H9 (cell line): ENCODE results near the gene RPS21. TPM values are rescaled to one million over a fixed set of nuclear protein-coding genes. Genes with fewer than 3 reads are reported as not detected.

ENCODE experiments used
- DNase-seq: peaks from one replicate; pipeline ENCODE4 v3.0.0-alpha.2; 2017
- H2AFZ ChIP-seq: one replicate; pipeline ENCODE4 v1.6.1; 2013; ENCODE audit warnings: mild to moderate bottlenecking, low read length, control low read depth, moderate library complexity
- H2AK5ac ChIP-seq: 2 replicates; pipeline ENCODE4 v1.6.1; 2013; ENCODE audit warnings: low read length, control low read depth, mixed read lengths; ENCODE audit not compliant: insufficient read length
- H2BK120ac ChIP-seq: one replicate; pipeline ENCODE4 v1.6.1; 2013; ENCODE audit warnings: low read depth, mild to moderate bottlenecking, low read length, control low read depth, inconsistent platforms; ENCODE audit not compliant: poor library complexity, severe bottlenecking
- H2BK12ac ChIP-seq: 2 replicates; pipeline ENCODE4 v1.6.1; 2013; ENCODE audit warnings: low read length, control low read depth, mixed read lengths, low read depth; ENCODE audit not compliant: insufficient read length
- H2BK15ac ChIP-seq: 2 replicates; pipeline ENCODE4 v1.6.1; 2013; ENCODE audit warnings: low read depth, low read length, control low read depth
- H2BK20ac ChIP-seq: one replicate; pipeline ENCODE4 v1.6.1; 2013; ENCODE audit warnings: low read depth, mild to moderate bottlenecking, low read length, control low read depth, inconsistent platforms; ENCODE audit not compliant: poor library complexity, severe bottlenecking
- H2BK5ac ChIP-seq: 2 replicates; pipeline ENCODE4 v1.6.1; 2013; ENCODE audit warnings: low read length, control low read depth, mixed read lengths; ENCODE audit not compliant: insufficient read length
- H3K14ac ChIP-seq: 2 replicates; pipeline ENCODE4 v1.6.1; 2013; ENCODE audit warnings: low read length, control low read depth; ENCODE audit not compliant: insufficient read depth
- H3K18ac ChIP-seq: 2 replicates; pipeline ENCODE4 v1.6.1; 2013; ENCODE audit warnings: low read depth, mild to moderate bottlenecking, mixed read lengths, low read length, control low read depth; ENCODE audit not compliant: insufficient read length
- H3K23ac ChIP-seq: 2 replicates; pipeline ENCODE4 v1.6.1; 2013; ENCODE audit warnings: low read length, control low read depth, mixed read lengths, low read depth; ENCODE audit not compliant: insufficient read length
- H3K23me2 ChIP-seq: 2 replicates; pipeline ENCODE4 v1.6.1; 2013; ENCODE audit warnings: low read depth, mild to moderate bottlenecking, mixed read lengths, low read length, control low read depth; ENCODE audit not compliant: insufficient read length, poor library complexity, severe bottlenecking
- H3K27ac ChIP-seq: 2 replicates; pipeline ENCODE4 v1.5.1; 2013; ENCODE audit warnings: low read length, control low read depth, mixed read lengths, low read depth; ENCODE audit not compliant: insufficient read length
- H3K27me3 ChIP-seq: 2 replicates; pipeline ENCODE4 v1.6.1; 2013; ENCODE audit warnings: low read length, control low read depth, inconsistent platforms; ENCODE audit not compliant: insufficient read depth
- H3K4ac ChIP-seq: 2 replicates; pipeline ENCODE4 v1.6.1; 2013; ENCODE audit warnings: low read depth, mild to moderate bottlenecking, control low read depth, inconsistent platforms, low read length, moderate library complexity
- H3K4me1 ChIP-seq: 2 replicates; pipeline ENCODE4 v1.6.1; 2013; ENCODE audit warnings: low read length, control low read depth, inconsistent platforms; ENCODE audit not compliant: insufficient read depth
- H3K4me2 ChIP-seq: 2 replicates; pipeline ENCODE4 v1.6.1; 2013; ENCODE audit warnings: low read length, control low read depth, mixed read lengths; ENCODE audit not compliant: insufficient read length, insufficient read depth
- H3K56ac ChIP-seq: 2 replicates; pipeline ENCODE4 v1.6.1; 2013; ENCODE audit warnings: low read depth, mild to moderate bottlenecking, mixed read lengths, low read length, control low read depth; ENCODE audit not compliant: insufficient read length
- H3K79me1 ChIP-seq: 2 replicates; pipeline ENCODE4 v1.6.1; 2013; ENCODE audit warnings: low read depth, mild to moderate bottlenecking, moderate library complexity, low read length, control low read depth, inconsistent platforms; ENCODE audit not compliant: insufficient read depth, poor library complexity, severe bottlenecking
- H3K79me2 ChIP-seq: 2 replicates; pipeline ENCODE4 v1.6.1; 2013; ENCODE audit warnings: low read length, control low read depth, inconsistent platforms; ENCODE audit not compliant: insufficient read depth
- H3K9ac ChIP-seq: 2 replicates; pipeline ENCODE4 v1.6.1; 2013; ENCODE audit warnings: low read length, control low read depth, mixed read lengths; ENCODE audit not compliant: insufficient read length; ENCODE audit errors: extremely low read depth
- H3K9me3 ChIP-seq: one replicate; pipeline ENCODE4 v1.6.1; 2013; ENCODE audit warnings: low read depth, low read length, inconsistent platforms; ENCODE audit not compliant: control insufficient read depth
- H3T11ph ChIP-seq: one replicate; pipeline ENCODE4 v1.6.1; 2013; ENCODE audit warnings: mild to moderate bottlenecking, low read length, control low read depth, inconsistent platforms
- H4K20me1 ChIP-seq: one replicate; pipeline ENCODE4 v1.6.1; 2013; ENCODE audit not compliant: control insufficient read depth, insufficient read length, insufficient read depth
- H4K5ac ChIP-seq: 2 replicates; pipeline ENCODE4 v1.6.1; 2013; ENCODE audit warnings: low read depth, mild to moderate bottlenecking, mixed read lengths, low read length, control low read depth; ENCODE audit not compliant: insufficient read length
- H4K8ac ChIP-seq: replicated peaks from 2 replicates; pipeline ENCODE4 v1.6.1; 2013; ENCODE audit warnings: low read length, control low read depth, mixed read lengths, low read depth; ENCODE audit not compliant: insufficient read length
- H4K91ac ChIP-seq: 2 replicates; pipeline ENCODE4 v1.6.1; 2013; ENCODE audit warnings: low read depth, mild to moderate bottlenecking, moderate library complexity, mixed read lengths, low read length, control low read depth; ENCODE audit not compliant: insufficient read length
- H3K27ac Mint-ChIP-seq, 3 experiments: 2 replicates in 2 of 3; 3 replicates in 1 of 3; pipeline ENCODE4 v1.8.0; 2020 to 2021; ENCODE audit warnings: mixed read lengths in 3 of 3, mild to moderate bottlenecking in 1 of 3, moderate library complexity in 1 of 3
- H3K27me3 Mint-ChIP-seq: 2 replicates; pipeline ENCODE4 v1.8.0; 2021; ENCODE audit warnings: low read depth, mild to moderate bottlenecking, moderate library complexity, mixed read lengths
- H3K36me3 Mint-ChIP-seq, 3 experiments: 2 replicates in 2 of 3; 3 replicates in 1 of 3; pipeline ENCODE4 v1.8.0; 2020 to 2021; ENCODE audit warnings: low read depth in 3 of 3, mixed read lengths in 3 of 3; ENCODE audit not compliant: insufficient read depth in 1 of 3
- H3K4me1 Mint-ChIP-seq, 2 experiments: 2 replicates each; pipeline ENCODE4 v1.8.0; 2020; ENCODE audit warnings: mixed read lengths in 2 of 2
- H3K4me3 Mint-ChIP-seq, 2 experiments: 2 replicates in 1 of 2; 3 replicates in 1 of 2; pipeline ENCODE4 v1.8.0; 2020 to 2021; ENCODE audit warnings: mild to moderate bottlenecking in 2 of 2, mixed read lengths in 2 of 2, moderate library complexity in 1 of 2
- H3K9me3 Mint-ChIP-seq, 2 experiments: 2 replicates in 1 of 2; 3 replicates in 1 of 2; pipeline ENCODE4 v1.8.0; 2020; ENCODE audit warnings: mild to moderate bottlenecking in 2 of 2, mixed read lengths in 2 of 2, moderate library complexity in 1 of 2
- CTCF ChIP-seq: fragments of 200-600 bp; sonication (generic); conservative IDR thresholded peaks from 3 replicates; pipeline ENCODE4 v1.8.0; 2021; ENCODE audit warnings: antibody characterized with exemption, mild to moderate bottlenecking
- WGBS: extraction: QIAGEN DNeasy Blood & Tissue Kit; methylation state at CpG from one replicate; pipeline ENCODE4 v1.1.7; 2013; ENCODE audit warnings: missing lambda C conversion rate, low lambda C conversion rate, mixed read lengths; ENCODE audit not compliant: insufficient read length; ENCODE audit errors: extremely low coverage; 5-methylcytosine and 5-hydroxymethylcytosine counted together
- total RNA-seq: library from RNA; stranded (reverse); gene quantifications from 2 replicates; pipeline ENCODE4 v1.2.1, GENCODE V29; 2021

RPS21 gene
- total RNA-seq, 1 experiment from 2014 or later, result 1,715 TPM

- no peak for TF ChIP-seq CTCF
- Histone ChIP-seq H2BK12ac (no peak overlapping the region), H3K4ac (no peak overlapping the region), H2BK5ac (no peak overlapping the region), H3K14ac (no peak overlapping the region), H2AFZ (no peak overlapping the region), H2BK15ac (no peak overlapping the region), H3K27ac (no peak overlapping the region), H3K23me2 (no peaks in the 10 kb centered on the region), H3K79me1 (no peaks in the 10 kb centered on the region), H3K18ac (no peak overlapping the region), H4K5ac (no peak overlapping the region), H3K9ac (no peak overlapping the region), H3K79me2 (no peaks in the 10 kb centered on the region), H2AK5ac (no peak overlapping the region), H3K4me2 (no peak overlapping the region), H3K56ac (no peak overlapping the region), H3K23ac (no peak overlapping the region), H3K27me3 (no peaks in the 10 kb centered on the region), H3K9me3 (no peaks in the 10 kb centered on the region), H2BK20ac (no peak overlapping the region), H4K8ac (no peak overlapping the region), H3T11ph (no peak overlapping the region), H2BK120ac (no peak overlapping the region), H4K20me1 (no peaks in the 10 kb centered on the region), H4K91ac (no peak overlapping the region), H3K4me1 (no peaks in the 10 kb centered on the region; the same call in 1 of the 2 replicates)
- H3K4me3 Mint-ChIP-seq, result no peak overlapping the region
- no peak for DNase-seq
- peaks cover 0 to 4% (median 4%) of the 10 kb centered on the region in 3 experiments; a peak in 1 of 7 replicates for H3K36me3 Mint-ChIP-seq
- H3K4me1 Mint-ChIP-seq, result peaks cover 9 to 40% of the 10 kb centered on the region in 2 experiments
- H3K9me3 Mint-ChIP-seq, result peaks cover 3 to 5% of the 10 kb centered on the region in 2 experiments; a peak in 2 of 5 replicates
- no CpG with 5 or more reads among the region's 10 CpGs for WGBS
- H3K27me3 Mint-ChIP-seq, result no peaks in the 10 kb centered on the region; the same call in 1 of the 2 replicates
- no peak overlapping the region for H3K27ac Mint-ChIP-seq
Measured at GRCh38 chr20:62423326-62423706, 36.4 kb downstream of the RPS21 start.
